HepG2 (cell line): ENCODE results near the gene NOL4L. TPM values are rescaled to one million over a fixed set of nuclear protein-coding genes. Genes with fewer than 3 reads are reported as not detected.

Source experiments
- ATF3 ChIP-seq: sonication (generic); formaldehyde crosslinking; IDR thresholded peaks from 2 replicates; pipeline ENCODE4 v1.4.0; 2020; ENCODE audit warnings: missing genetic modification reagents
- BHLHE40 ChIP-seq: IDR thresholded peaks from 2 replicates; pipeline ENCODE4 v1.6.1; 2011; ENCODE audit warnings: low read length, improper control_type of control experiment
- CBFB ChIP-seq: sonication (generic); formaldehyde crosslinking; IDR thresholded peaks from 2 replicates; pipeline ENCODE4 v1.4.0; 2020; ENCODE audit warnings: missing genetic modification reagents
- CBX1 ChIP-seq: IDR thresholded peaks from one replicate; pipeline ENCODE4 v1.6.1; 2016; ENCODE audit warnings: antibody characterized with exemption, low read depth
- CENPT ChIP-seq: sonication (generic); formaldehyde crosslinking; IDR thresholded peaks from 2 replicates; pipeline ENCODE4 v1.8.0; 2022; ENCODE audit warnings: low read depth, mild to moderate bottlenecking, moderate library complexity, missing genetic modification reagents
- EEA1 ChIP-seq: sonication (generic); formaldehyde crosslinking; IDR thresholded peaks from 2 replicates; pipeline ENCODE4 v1.5.1; 2020; ENCODE audit warnings: mild to moderate bottlenecking, missing genetic modification reagents, borderline replicate concordance
- ETV5 ChIP-seq: IDR thresholded peaks from 2 replicates; pipeline ENCODE4 v1.6.1; 2018; ENCODE audit warnings: missing biosample characterization, missing genetic modification reagents, inconsistent platforms, borderline replicate concordance
- FOXM1 ChIP-seq: sonication (generic); formaldehyde crosslinking; IDR thresholded peaks from 2 replicates; pipeline ENCODE4 v1.5.0; 2020; ENCODE audit warnings: missing genetic modification reagents
- GFI1 ChIP-seq: sonication (generic); formaldehyde crosslinking; IDR thresholded peaks from 2 replicates; pipeline ENCODE4 v1.5.0; 2020; ENCODE audit warnings: missing genetic modification reagents, mild to moderate bottlenecking, borderline replicate concordance
- HES4 ChIP-seq: sonication (generic); formaldehyde crosslinking; IDR thresholded peaks from 2 replicates; pipeline ENCODE4 v1.9.0; 2021; ENCODE audit warnings: mild to moderate bottlenecking, missing genetic modification reagents, borderline replicate concordance
- HNRNPLL ChIP-seq: fragments of 200-400 bp; formaldehyde crosslinking; IDR thresholded peaks from 2 replicates; pipeline ENCODE4 v1.6.1; 2017; ENCODE audit warnings: mild to moderate bottlenecking, low read depth, low read length; ENCODE audit not compliant: poor library complexity, severe bottlenecking
- JUNB ChIP-seq: sonication (generic); formaldehyde crosslinking; IDR thresholded peaks from 2 replicates; pipeline ENCODE4 v1.8.0; 2022; ENCODE audit warnings: missing genetic modification reagents, mild to moderate bottlenecking, borderline replicate concordance
- MAFG ChIP-seq: sonication (generic); formaldehyde crosslinking; IDR thresholded peaks from 2 replicates; pipeline ENCODE4 v1.5.1; 2020; ENCODE audit warnings: mild to moderate bottlenecking, missing genetic modification reagents
- MEF2D ChIP-seq: sonication (generic); formaldehyde crosslinking; IDR thresholded peaks from 2 replicates; pipeline ENCODE4 v1.5.1; 2020; ENCODE audit warnings: mild to moderate bottlenecking, missing genetic modification reagents
- NAIF1 ChIP-seq: sonication (generic); formaldehyde crosslinking; IDR thresholded peaks from 2 replicates; pipeline ENCODE4 v1.5.0; 2020; ENCODE audit warnings: mild to moderate bottlenecking, missing genetic modification reagents, borderline replicate concordance
- NR2C2 ChIP-seq: sonication (generic); formaldehyde crosslinking; IDR thresholded peaks from 2 replicates; pipeline ENCODE4 v1.4.0; 2020; ENCODE audit warnings: missing genetic modification reagents, mild to moderate bottlenecking, moderate library complexity, borderline replicate concordance
- SAFB2 ChIP-seq: sonication (generic); formaldehyde crosslinking; IDR thresholded peaks from 2 replicates; pipeline ENCODE4 v1.5.1; 2020; ENCODE audit warnings: missing genetic modification reagents, low read depth, mild to moderate bottlenecking, borderline replicate concordance
- SPEN ChIP-seq: sonication (generic); formaldehyde crosslinking; IDR thresholded peaks from 2 replicates; pipeline ENCODE4 v1.5.1; 2020; ENCODE audit warnings: low read depth, mild to moderate bottlenecking, missing genetic modification reagents
- TARDBP ChIP-seq: sonication (generic); formaldehyde crosslinking; IDR thresholded peaks from 2 replicates; pipeline ENCODE4 v1.8.0; 2022; ENCODE audit warnings: mild to moderate bottlenecking, missing genetic modification reagents
- TGIF2 ChIP-seq: IDR thresholded peaks from 2 replicates; pipeline ENCODE4 v1.6.1; 2016; ENCODE audit warnings: control low read depth, missing compliant biosample characterization
- ZBTB38 ChIP-seq: sonication (generic); formaldehyde crosslinking; IDR thresholded peaks from 2 replicates; pipeline ENCODE4 v1.5.1; 2020; ENCODE audit warnings: mild to moderate bottlenecking, missing genetic modification reagents
- ZBTB8A ChIP-seq: sonication (generic); formaldehyde crosslinking; IDR thresholded peaks from 2 replicates; pipeline ENCODE4 v1.4.0; 2020; ENCODE audit warnings: mild to moderate bottlenecking, low read depth, missing genetic modification reagents, borderline replicate concordance
- ZFP36 ChIP-seq: fragments of 150-350 bp; IDR thresholded peaks from 2 replicates; pipeline ENCODE4 v1.6.1; 2018; ENCODE audit warnings: borderline replicate concordance, low read length, low read depth; ENCODE audit not compliant: partially characterized antibody
- ZNF280D ChIP-seq: sonication (generic); formaldehyde crosslinking; IDR thresholded peaks from 2 replicates; pipeline ENCODE4 v1.5.1; 2020; ENCODE audit warnings: mild to moderate bottlenecking, missing genetic modification reagents
- ZNF558 ChIP-seq: sonication (generic); formaldehyde crosslinking; IDR thresholded peaks from 2 replicates; pipeline ENCODE4 v1.9.0; 2022; ENCODE audit warnings: mild to moderate bottlenecking, missing genetic modification reagents, borderline replicate concordance
- ZNF720 ChIP-seq: sonication (generic); formaldehyde crosslinking; IDR thresholded peaks from 2 replicates; pipeline ENCODE4 v1.4.0; 2020; ENCODE audit warnings: missing genetic modification reagents
- ZNF740 ChIP-seq: sonication (generic); formaldehyde crosslinking; IDR thresholded peaks from 2 replicates; pipeline ENCODE4 v1.4.0; 2020; ENCODE audit warnings: missing genetic modification reagents
- ZNF75D ChIP-seq: sonication (generic); formaldehyde crosslinking; IDR thresholded peaks from 2 replicates; pipeline ENCODE4 v1.8.1; 2023; ENCODE audit warnings: missing genetic modification reagents, mild to moderate bottlenecking, borderline replicate concordance
- polyA plus RNA-seq, 8 experiments: library from polyadenylated mRNA; depleted of rRNA in 3 of 8; stranded (reverse) in 7 of 8; unstranded in 1 of 8; fragments of >200 nt; fragmentation: Illumina TruSeq in 4 of 8; extraction: Trizol in 4 of 8; gene quantifications; 2 replicates each; pipeline versions ENCODE4 v1.2.1 to v1.2.3, GENCODE V29; 2011 to 2016; ENCODE audit warnings: low read depth in 4 of 8, missing spikeins in 1 of 8, mixed read lengths in 1 of 8; ENCODE audit not compliant: insufficient read depth in 1 of 8
- total RNA-seq, 5 experiments: library from RNA; depleted of rRNA; stranded (reverse); fragments of >200 nt; fragmentation: Illumina TruSeq; extraction: Trizol; gene quantifications; 2 replicates each; pipeline ENCODE4 v1.2.3, GENCODE V29; 2016; ENCODE audit warnings: low read depth in 1 of 5

Gene NOL4L
- total and polyA plus RNA-seq, 2 of the 13 experiments (the other 11 are each of a cell fraction or from before 2014, with no cell fraction given): 16.6 to 35.4 TPM

GRCh38 chr20:32474009-32474716 is 111.0 kb downstream of the NOL4L start (continued):
- TF ChIP-seq SAFB2 (CRISPR knock-in tag) (no peak), JUNB (no peak), ATF3 (CRISPR knock-in tag) (no peak), NAIF1 (CRISPR knock-in tag) (no peak), ZNF75D (CRISPR knock-in tag) (no peak), HNRNPLL (no peak), MAFG (CRISPR knock-in tag) (no peak), ZNF558 (CRISPR knock-in tag) (no peak), TGIF2 (CRISPR knock-in tag) (no peak), HES4 (CRISPR knock-in tag) (no peak), ZNF280D (CRISPR knock-in tag) (no peak; the same call in 1 of the 2 replicates), MEF2D (CRISPR knock-in tag) (no peak), ZBTB8A (CRISPR knock-in tag) (0 out of 2 replicates have a peak, but pooled peaks have one; percentile 22), FOXM1 (CRISPR knock-in tag) (no peak), EEA1 (CRISPR knock-in tag) (0 out of 2 replicates have a peak, but pooled peaks have one; percentile 2), BHLHE40 (no peak), GFI1 (CRISPR knock-in tag) (peak; percentile 51; the same call in 1 of the 2 replicates), NR2C2 (no peak), ETV5 (CRISPR knock-in tag) (no peak), CBFB (CRISPR knock-in tag) (no peak), TARDBP (CRISPR knock-in tag) (no peak), ZFP36 (no peak), SPEN (CRISPR knock-in tag) (no peak), ZNF740 (no peak), ZBTB38 (peak; percentile 92), CENPT (peak; percentile 85; the same call in 1 of the 2 replicates), CBX1 (no peak), ZNF720 (CRISPR knock-in tag) (no peak)
